ENCODE data around the gene CTSW.
"Not testable (repeated sequence)": the region's sequence is repeated elsewhere in the genome, so short reads cannot be mapped to it uniquely, and the experiment has no call there.

CTSW gene, protein sequence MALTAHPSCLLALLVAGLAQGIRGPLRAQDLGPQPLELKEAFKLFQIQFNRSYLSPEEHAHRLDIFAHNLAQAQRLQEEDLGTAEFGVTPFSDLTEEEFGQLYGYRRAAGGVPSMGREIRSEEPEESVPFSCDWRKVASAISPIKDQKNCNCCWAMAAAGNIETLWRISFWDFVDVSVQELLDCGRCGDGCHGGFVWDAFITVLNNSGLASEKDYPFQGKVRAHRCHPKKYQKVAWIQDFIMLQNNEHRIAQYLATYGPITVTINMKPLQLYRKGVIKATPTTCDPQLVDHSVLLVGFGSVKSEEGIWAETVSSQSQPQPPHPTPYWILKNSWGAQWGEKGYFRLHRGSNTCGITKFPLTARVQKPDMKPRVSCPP

DNA sequence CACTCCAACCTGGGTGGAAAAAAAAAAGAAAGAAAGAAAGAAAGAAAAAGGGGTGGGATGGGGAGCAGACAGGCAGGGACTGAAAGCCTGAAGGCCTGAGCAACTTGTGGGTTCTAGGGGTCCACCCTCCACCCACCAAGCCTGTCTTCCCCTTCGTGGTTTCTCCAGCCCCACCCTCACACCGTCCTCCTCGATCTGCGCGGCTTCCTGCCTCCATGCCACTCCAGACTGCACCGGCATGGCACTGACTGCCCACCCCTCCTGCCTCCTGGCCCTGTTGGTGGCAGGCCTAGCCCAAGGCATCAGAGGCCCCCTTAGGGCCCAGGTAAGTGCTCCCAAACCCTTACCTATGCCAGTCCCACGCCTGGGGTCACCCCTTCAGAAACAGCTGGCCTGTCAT lies at the start of gene CTSW:
Gene CTSW (plus strand): TSS at position 221 of the 400 bp plus-strand sequence. CDS start 18 bp downstream, at position 239.
- peak; percentile 40 for DNase-seq

DNA sequence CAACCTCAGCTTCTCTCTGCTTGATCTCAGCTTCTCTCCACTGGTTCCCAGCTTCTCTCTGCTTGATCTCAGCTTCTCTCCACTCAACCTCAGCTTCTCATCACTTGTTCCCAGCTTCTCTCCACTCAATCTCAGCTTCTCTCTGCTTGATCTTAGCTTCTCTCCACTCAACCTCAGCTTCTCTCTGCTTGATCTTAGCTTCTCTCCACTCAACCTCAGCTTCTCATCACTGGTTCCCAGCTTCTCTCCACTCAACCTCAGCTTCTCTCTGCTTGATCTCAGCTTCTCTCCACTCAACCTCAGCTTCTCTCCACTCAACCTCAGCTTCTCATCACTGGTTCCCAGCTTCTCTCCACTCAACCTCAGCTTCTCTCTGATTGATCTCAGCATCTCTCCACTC lies 47.4 kb upstream of the CTSW start:
- DNase-seq: not testable (repeated sequence)

DNA sequence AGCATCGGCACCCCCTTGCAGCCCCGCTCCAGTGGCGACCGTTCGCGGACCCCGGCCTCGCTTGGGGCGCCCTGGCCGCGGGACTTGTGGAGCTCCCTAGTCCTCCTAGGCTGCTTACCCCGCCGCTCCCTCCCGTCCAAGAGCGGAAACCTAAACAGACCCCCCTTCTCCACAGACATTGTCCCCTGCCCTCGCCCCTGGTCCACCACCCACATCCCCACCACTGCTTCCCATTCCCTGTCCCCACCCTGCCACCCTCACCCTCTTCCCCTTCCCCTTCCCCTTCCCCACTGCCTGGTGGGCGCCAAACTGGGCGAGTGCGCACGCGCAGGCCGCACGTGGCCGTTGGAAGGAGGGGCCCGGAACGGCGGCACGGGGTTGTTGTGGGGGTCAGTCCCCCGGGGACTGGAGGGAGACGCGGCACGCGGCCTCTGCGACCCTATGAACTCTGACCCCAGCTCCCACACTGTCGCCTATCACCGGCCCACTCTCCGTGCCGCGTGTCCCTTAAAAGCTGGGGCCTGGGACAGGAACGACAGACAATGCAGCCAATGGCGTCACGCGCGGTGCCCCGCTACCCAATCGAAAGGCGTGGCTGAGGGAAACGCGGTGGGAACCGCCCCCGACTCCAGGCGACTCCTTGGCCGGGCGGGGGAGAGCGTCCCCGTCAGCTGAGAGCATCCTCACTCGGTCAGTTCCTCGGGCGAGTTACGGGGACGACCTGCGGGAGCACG lies 46.2 kb upstream of the CTSW start, which contains the start of gene SNX32:
Gene SNX32 (plus strand): TSS at position 667 of the 734 bp plus-strand sequence. CDS start 103 bp downstream, outside the sequence.
- DNase-seq: peak; percentile 95

DNA sequence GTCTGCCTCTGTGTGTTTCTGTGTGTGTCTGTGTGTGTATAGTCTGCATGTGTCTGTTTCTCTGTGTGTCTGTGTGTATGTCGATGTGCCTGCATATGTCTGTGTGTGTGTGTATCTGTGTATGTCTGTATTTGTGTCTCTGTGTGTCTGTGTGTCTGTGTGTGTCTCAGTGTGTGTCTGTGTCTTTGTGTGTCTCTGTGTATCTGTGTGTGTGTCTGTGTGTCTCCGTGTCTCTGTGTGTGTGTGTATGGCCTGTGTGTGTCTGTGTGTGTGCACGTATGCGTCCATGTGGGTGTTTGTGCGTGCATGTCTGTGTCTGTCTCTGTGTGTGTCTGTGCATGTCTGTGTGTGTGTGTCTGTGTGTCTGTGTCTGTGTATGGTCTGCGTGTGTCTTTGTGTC lies 45.4 kb upstream of the CTSW start:
- no peak for DNase-seq

DNA sequence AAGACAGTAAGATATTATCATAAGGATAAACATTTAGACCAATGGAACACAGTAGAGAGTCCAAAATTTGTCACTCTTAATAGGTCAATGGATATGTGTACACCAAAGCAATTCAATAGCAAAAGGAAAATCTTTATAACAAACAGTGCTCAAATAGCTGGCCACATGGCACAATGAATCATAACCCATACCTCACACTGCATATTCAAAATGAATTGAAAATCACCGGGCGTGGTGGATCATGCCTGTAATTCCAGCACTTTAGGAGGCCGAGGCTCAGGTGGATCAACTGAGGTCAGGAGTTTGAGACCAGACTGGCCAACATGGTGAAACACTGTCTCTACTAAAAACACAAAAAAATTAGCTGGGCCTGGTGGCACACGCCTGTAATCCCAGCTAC lies 37.5 kb upstream of the CTSW start:
- DNase-seq: no peak

DNA sequence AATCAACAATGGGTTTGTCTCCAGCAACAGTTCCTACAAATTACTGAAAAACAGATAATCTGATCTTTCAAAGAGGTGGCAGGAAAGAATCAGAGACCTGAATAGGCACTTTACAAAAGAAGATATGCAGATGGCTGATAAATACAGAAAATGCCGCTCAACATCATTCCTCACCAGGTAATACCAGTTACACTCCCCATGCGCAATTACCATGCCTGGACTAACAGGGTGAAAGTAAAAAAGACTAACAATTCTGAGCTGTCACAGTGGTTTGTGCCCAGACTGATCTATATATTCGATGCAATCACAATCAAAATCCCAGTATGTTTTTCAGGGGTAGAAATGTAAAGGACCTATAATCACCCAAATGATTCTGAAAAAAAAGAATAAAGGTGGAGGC lies 35.8 kb upstream of the CTSW start:
- DNase-seq: no peak

DNA sequence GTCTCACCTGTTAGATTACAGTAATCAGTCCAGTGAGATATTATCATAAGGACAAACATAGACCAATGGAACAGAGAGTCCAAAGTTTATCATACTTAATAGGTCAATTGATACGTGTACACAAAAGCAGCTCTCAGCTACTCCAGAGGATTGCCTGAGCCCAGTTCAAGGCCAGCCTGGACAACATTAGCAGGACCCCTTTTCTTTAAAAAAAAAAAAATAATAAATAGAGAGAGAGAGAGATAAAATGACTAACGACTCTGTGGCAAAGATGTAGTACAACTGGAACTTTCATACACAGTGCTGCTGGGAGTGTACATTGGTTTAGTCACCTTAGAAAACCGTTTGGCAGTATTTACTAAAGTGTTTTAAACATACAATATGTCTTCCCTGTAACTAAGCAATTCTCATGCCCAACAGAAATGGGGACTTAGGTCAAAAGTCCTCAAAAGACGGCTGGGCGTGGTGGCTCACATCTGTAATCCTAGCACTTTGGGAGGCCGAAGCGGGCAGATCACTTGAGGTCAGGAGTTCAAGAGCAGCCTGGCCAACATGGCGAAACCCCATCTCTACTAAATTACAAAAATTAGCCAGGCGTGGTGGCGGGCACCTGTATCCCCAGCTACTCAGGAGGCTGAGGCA lies 35.3 kb upstream of the CTSW start:
- DNase-seq: no peak

DNA sequence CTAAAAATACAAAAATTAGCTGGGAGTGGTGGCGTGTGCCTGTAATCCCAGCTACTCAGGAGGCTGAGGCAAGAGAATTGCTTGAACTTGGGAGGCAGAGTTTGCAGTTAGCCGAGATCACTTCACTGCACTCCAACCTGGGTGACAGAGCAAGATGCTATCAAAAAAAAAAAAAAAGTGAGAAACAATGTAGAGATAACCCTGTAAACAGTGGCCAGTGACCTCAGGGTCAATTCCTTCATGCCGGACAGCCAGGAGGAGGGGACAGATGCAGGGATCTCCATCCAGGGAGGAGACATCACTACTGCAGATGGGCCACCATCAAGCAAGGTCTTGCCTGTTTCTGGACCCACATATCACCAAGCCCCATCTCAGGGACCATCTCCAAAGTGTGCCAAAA lies 31.9 kb upstream of the CTSW start:
- DNase-seq: no peak

DNA sequence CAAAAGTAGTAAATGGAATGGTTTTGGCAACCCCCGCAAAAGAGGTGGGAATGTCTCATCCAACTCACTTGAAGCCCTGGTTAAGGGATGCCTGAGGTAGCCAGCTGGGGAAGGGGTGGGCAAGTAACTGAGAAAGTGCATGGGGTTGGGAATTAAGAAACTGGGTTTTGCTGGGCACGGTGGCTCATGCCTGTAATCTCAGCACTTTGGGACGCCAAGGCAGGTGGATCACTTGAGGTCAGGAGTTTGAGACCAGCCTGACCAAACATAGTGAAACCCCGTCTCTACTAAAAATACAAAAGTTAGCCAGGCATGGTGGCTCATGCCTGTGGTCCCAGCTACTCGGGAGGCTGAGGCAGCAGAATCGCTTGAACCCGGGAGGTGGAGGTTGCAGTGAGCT lies 30.9 kb upstream of the CTSW start:
- not testable (repeated sequence) for DNase-seq

DNA sequence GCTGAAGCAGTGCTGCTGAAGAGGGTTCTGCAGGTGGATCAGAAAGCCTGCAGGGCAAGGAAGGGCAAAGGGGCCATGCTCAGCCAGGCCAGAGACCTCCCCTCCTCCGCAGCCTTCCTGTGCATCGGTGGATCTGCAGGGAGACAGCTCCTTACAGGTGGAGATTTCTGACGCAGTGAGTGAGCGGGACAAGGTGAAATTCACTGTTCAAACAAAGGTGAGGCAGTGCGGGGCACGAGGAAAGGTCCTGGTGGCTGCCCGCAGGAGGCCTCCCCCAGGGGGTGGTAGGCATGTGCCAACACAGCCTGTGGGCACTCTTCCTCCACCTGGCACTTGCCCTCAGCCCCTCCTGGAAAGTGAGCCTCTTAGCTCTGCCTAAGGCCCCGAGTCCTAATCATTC lies 30.3 kb upstream of the CTSW start:
- DNase-seq: no peak

DNA sequence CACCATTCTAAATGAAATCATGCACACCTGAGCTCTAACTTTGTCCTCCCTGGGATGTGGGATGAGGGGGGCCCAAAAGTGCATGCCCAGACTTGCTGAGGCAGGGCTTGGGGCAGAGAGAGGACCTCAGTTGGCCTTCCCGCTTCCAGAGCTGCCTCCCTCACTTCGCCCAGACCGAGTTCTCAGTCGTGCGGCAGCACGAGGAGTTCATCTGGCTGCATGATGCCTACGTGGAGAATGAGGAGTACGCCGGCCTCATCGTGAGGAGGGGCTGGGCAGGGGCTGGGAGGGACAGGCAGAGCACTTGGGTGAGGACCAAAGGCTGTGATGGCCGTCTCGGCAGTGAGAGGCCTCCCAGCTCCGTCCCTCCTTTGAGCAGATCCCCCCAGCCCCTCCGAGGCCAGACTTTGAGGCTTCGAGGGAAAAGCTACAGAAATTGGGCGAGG lies 29.8 kb upstream of the CTSW start:
- no peak for DNase-seq

DNA sequence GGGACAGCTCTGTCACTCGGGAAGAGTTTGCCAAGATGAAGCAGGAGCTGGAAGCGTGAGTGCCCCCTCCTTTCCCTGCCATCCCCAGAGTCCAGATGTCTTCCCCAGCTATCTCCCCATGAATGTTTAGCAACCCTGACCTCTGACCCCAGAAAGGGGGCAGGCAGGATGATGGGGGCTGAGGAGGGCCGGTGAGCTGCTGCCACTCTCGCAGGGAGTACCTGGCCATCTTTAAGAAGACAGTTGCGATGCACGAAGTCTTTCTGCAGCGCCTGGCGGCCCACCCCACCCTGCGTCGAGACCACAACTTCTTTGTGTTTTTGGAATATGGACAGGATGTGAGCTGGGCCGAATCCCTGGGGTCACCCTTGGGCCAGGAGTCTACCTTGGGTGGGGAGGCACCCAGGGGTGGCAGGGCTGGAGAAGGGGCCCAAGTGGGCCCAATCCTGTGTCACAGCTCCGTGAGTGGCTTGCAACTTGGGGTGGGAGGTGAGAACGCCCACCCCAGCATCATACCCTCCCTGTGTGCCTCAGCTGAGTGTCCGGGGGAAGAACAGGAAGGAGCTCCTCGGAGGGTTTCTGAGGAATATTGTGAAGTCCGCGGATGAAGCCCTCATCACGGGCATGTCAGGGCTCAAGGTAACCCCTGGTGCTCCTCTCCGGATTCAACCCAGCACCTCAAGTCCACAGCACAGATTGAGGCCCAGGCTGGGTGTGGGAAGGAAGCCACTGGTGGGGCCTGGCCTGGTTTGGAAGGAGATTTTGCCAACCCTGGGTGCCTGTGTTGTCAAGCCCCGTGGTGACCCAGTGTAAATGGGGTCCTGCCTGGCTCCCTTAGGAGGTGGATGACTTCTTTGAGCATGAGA lies 29.2 kb upstream of the CTSW start:
- no peak for DNase-seq

DNA sequence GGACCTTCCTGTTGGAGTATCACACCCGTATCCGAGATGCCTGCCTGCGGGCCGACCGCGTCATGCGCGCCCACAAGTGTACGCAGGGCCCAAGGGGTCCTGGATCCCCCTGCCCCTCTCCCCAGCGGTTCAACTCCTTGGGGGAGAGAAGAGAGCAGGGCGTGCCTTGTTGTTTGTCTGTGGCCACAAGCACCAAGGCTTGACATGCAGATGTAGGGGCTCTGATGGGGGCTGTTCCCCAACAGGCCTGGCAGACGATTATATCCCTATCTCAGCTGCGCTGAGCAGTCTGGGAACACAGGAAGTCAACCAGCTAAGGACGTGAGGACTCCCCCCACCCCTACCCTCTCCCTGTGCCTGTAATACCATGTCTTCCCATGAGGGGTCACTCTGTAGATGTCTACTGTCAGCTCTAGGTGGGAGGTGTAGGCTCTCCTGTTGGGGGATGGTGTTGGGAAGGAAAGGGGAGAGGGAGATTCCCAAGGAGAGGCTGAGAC lies 28.5 kb upstream of the CTSW start:
- DNase-seq: no peak

DNA sequence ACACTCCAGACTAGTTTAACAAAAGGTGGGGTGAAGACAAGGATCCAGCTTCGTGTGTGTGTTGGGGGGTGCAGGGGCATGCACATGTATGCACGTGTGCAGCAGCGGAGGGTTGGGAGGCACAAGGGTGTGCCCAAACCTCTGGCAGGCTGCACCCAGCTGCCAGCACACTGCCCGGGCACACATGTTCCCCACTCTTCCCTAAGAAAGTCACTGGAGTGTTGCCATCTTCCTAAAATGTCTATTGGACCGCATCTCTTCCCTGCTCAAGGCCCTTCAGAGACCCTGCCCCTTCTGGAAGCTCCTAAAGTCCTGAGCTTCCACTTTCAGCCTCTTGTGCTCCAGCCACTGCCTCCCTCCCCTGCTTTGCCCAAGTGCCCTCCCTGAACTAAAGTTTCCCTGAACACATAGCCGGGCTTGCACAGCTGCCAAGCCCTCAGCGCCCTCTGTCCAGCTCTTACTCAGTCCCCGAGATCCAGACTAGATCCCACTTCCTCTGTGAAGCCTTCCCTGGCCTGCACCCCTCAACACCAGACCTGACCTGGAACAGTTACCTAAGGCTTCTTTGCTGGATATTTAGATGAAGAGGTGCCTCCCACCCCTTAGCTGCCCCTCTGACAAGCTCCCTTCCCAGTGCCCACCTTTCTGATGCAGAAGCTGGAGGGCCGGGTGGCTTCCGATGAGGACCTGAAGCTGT lies 27.7 kb upstream of the CTSW start:
- DNase-seq: no peak

DNA sequence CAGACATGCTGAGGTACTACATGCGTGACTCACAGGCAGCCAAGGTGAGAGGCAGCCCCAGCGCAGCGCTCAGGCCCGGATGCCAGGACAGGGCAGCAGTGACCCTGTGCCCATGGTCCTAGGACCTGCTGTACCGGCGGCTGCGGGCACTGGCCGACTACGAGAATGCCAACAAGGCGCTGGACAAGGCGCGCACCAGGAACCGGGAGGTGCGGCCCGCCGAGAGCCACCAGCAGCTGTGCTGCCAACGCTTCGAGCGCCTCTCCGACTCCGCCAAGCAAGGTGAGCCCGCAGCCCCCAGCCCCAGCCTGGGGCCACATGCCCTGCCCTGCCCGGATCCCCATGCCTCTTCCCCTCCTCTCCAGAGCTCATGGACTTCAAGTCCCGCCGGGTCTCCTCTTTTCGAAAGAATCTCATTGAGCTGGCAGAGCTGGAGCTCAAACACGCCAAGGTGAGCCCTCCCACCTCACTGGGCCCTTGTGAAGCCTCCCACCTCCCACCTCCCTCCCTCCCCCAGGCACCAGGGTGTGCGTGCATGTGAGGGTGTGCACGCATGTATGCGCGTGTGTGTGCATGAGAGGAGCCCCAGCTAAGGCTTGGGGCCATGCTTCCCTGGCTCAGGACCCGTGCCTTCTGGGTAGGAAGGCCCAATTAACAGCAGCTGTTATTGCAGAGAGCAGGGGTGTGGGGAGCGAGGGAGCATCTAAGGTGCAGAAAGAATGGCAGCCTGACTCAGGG lies 27.0 kb upstream of the CTSW start:
- DNase-seq: no peak

DNA sequence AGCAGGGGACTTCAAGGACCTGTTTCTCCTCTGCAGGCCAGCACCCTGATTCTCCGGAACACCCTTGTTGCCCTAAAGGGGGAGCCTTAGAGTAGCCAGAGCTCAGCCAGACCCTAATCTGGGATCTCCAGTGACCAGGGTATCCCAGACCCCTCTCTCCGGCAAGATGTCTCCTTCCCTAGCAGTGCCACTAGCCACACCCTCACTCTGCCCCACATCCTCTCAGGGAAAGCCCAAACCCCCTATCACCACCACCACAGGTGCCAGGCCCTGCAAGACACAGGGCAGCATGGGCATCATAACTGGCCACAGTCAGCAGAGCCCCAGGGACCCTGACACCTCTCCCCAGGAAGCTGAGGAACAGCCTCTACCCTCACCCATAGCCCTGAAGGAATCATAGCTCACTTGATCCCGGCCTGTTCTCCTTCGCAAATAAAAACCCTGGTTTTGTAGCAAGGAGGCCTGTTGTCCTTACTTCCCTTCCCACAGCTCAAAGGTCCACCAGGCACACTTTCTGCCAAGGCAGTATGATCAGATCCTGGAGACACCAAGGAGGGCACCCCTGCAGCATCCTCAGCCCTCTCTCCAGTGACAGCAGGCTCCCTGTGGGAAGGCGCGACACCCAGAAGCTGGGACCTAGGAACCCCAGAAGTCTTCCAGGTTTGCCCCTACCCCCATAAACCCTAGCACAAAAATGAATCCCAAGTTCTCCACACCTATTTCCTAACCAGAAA lies 26.2 kb upstream of the CTSW start:
- no peak for DNase-seq

DNA sequence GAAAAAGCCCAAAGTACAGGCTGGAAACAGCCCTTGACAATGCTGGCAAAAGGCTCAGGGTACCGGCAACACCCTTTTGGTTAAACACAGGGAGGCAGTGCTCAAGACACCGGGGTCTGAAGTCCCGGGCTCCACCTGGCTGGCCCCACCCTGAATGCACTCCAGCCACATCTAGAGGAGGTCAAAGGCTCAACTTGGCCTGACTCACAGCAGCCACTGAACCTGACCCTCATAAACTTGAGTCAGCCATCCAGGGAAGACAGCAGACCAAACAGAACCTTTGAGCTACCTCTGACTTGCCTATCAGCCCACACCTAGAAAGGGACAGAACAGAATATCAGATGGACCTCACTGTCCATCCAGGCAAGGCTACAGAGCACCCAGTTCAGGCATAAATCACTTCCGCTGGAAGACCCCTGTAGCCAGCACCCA lies 25.5 kb upstream of the CTSW start:
- no peak for DNase-seq

DNA sequence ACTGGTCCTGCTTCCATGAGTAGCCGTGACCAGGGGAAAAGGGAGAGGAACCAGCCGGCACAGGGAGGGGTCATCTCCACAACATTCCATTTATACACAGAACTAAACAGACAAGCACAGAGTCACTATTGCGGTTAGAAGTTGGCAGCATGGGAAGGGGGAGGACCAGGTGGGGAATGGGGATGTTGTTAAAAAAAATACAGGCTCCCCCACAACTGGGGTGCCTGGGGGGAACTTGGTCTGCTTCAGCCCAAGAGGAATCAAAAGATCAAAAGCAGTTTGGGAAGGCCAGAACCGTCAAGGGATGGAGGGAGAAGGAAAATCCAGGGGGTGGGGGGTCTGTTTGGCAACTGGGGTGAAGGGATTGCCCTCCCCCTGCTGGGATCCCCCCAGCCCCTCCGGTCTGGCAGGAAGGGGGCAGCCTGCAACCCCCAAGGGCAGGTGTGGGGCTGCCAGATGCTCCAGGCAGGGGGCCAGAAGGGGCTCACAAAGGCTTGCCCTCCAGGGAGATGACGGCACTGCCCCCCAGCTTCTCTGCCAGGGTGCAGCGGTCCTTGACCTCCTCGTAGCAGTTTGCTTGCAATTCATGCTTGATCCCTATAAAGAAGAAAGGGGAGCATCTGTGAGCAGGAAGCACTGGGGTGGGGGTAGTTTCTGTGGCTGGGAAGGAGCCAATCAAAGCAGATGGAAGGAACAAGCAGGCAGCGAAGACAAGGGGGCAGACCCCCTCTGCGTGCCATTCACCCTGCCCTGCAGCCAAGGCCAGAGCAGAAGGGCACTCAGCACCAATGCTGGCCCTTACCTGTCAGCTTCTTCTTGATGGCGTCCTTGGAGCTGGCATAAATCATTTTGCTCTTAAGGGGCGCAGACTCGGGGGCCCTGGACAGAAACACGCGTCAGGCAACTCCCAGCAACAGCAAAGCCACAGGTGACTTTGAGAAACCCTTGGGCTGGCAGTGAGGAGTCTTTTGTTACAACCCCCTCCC lies 24.5 kb upstream of the CTSW start:
- DNase-seq: no peak

DNA sequence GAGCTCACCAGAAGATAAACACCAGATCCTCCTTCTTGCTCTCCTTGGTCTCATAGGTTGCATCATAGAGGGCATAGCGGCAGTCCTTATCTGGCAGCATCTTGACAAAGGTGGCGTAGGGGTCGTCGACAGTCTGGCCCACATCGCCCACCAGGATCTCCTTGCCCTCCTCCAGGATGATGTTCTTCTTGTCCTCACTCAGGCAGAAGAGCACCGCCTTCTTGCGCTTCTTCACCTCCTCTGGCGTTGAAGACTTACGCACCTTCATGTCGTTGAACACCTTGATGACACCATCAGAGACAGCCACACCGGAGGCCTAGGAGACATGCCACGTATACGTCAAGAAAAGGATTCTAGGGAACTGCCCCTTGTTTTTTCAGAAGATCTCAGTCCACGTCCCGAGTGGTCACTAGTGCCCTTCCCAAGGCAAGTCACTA lies 23.7 kb upstream of the CTSW start:
- DNase-seq: no peak
